HG03095 (cell line): ENCODE data around the gene ZNF516.
"Not testable (repeated sequence)": the region's sequence is repeated elsewhere in the genome, so short reads cannot be mapped to it uniquely, and the experiment has no call there.

Experiments
- ATAC-seq: cut with Tn5 transposase; IDR thresholded peaks from one replicate; pipeline ENCODE4 v1.9.1; 2021; ENCODE audit warnings: moderate library complexity; ENCODE audit not compliant: unreplicated experiment

ZNF516 gene

DNA sequence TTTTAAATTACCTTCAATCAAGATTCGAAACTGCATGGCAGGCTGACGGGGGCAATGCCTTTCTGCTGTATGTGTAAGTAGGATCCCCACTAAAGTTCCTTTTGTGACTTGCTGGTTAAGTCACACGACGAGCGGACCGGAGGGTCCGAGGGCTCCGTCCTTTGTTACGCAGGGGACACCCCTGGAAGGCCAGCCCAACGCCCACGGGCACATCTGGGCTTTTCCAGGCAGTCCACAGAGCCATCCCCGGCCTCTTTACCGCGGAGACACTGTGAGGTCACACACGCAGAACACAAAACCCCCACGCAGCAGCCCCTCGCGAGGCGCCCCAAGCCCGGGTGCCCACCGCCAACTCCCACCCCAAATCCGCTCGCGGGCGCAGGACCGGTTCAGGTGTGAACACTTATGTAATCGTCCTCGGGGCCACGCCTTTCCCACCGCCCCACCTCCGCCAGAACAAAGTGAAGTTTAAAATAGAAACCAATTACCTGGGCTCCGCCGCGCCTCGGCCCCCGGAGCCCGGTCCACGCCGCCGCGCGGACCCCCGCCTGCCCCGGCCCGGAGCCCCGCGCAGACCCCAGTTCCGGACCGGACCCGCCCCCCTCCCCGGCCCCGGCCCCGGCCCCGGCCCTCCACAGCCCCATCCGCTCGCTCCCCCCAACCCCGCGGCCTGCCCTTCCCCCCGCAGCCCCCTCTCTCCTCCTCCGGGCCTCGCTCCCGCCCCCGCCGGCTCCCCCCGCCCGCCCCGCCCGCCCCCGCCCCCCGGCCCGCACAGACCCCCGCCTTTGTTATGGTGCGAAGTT is 4.2 kb downstream of the ZNF516 start:
- ATAC-seq, result no peak

DNA sequence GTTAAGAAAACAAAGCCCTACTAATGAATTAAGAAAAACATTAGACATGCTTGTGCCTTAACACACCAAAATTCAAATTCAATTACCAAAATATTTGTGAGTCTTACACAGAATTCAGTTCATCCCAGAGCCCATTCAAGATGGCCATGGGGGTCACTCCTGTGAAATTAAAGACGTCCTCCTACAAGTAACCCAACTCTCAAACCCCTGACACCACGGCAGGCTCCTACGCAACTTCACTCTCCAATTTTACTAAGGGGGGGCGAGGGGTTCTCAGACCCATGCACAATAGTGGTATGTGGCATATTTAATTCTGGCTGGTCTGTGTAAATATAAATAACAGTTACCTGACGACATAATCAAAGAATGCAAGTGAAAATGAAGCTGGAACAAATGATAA is 5.0 kb downstream of the ZNF516 start:
- ATAC-seq, result no peak

DNA sequence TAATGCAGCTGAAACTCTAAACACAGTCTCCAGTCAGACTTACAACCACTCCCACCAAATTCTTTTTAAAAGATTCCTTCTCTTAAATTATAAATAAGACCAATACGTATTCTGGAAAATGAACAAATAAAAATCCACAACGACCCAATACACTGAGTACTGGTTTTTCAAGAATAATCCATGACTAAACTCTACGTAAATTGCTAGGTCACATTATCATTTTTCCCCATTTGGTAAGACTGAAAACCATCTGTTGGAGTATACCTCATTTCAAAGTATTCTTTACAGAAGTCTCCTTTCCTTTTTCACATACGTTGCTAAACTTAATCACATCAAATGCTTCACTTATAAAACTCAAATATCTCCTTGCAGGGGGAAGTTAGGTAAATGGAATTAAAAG is 6.0 kb downstream of the ZNF516 start:
- ATAC-seq, result no peak

DNA sequence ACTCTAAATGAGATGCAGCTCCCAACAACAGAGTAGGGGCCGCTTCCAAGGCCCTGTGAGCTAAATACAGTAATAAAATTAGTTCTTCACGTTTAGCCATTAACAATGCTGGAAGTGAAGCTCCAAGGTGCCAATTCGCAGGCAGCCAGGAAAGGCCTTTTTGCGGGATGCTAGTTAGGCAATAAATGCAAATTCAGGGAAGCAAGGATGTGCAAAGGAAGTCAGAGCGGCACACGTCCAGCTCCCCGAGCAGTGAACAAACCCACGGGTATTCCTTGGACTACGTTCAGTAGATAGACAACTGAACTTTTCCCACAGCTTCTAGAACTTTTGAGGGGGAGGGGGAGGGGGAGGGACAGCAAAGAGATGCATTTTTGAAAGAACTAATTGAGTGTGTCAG is 6.9 kb downstream of the ZNF516 start:
- ATAC-seq, result no peak

- ATAC-seq, result no peak
Measured at GRCh38 chr18:76487782-76488181, 7.3 kb downstream of the ZNF516 start.

DNA sequence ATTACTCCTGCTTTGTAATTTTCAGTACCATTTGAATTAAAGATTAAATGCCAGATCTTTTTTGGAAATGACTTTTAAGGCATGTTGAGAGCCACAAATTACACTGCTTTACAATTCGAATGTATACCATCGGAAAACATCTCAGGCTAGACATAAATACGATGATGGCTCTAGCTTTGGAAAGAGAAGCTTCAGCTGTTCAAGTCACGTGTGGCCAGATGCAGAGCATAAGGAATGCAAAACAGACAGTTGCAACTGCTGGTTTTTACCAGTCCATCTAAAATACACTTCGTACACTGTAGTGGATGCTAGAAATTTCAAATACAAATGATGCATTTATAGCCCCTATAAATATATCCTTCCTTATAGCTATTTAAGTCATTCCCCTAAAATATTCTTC is 8.0 kb downstream of the ZNF516 start:
- no peak for ATAC-seq

GRCh38 chr18:76486574-76486973 is 8.5 kb downstream of the ZNF516 start:
- no peak for ATAC-seq

DNA sequence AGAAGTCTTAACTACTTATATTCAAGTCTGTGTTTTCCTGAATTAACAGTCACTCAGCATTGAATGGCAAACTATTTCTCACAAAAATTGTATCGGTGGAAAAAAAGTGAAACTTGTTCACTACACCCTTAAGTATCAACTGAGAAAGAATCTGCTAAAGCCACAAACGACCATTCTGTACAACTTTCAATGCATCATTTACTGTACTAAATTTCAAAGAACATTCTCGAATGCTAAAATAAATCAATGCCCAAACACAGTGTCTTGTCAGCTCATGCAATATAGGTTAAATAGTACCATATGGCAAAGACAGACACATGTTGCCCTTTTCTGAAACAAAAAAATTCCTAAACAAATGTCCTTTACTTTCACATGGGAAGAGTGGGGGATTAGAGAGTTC is 9.0 kb downstream of the ZNF516 start:
- no peak for ATAC-seq

- ATAC-seq, result no peak
Measured at GRCh38 chr18:76484749-76485387, 10.2 kb downstream of the ZNF516 start.

GRCh38 chr18:76483780-76484179 is 11.3 kb downstream of the ZNF516 start:
- ATAC-seq, result no peak

DNA sequence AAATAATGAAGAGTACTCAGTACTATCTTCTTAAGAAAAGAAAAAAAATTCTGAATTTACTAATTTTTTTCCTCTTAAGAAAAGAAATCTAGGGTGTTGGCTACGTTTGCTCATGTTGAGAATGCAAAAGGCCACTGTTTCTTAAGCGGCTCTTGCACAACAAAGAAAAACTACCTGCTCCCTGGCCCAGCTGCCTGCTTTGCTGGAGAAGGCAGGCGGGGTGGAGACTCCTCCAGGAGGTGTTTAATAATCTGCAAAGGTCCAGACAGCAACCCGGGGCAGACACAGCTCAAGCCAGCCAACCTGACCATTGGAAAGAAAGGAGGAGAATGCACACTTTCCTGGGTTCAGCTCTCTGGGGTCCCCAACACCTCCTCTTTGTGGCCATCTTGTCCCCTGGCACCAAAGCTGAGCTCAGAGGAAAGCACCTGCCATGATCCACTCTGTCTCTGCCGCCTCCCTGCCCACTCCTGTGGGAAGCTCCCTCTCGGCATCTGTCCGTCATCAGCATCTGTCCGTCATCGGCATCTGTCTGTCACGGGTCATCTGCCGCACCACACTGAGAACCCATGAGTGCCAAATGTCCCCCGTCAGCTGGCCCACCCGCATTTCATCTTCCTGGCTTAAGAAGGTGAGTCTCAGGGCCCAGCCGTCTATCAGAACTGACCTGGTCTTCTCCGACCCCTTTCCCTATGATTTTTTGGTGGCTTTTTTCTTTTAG is 11.9 kb downstream of the ZNF516 start:
- ATAC-seq, result no peak

GRCh38 chr18:76482267-76482666 is 12.8 kb downstream of the ZNF516 start:
- ATAC-seq, result no peak

DNA sequence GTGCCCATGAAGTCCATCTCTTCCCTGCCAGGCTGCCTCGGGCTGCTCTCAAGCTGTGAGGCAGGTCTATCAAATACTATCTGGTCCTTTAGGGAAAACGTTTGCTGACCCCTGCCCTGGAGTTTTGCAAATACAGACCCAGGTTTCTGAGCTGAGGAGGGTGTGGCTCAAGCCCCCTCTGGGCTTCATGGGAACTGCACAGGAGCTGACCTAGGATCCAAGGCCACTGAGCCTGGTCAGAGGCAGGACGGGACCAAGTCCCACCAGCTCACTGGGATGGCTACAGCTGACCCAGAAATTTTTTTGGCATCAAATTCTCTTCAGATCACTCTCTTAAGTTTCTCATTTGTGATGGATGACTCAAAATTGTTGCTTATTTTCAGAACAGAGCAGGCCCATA is 14.1 kb downstream of the ZNF516 start:
- no peak for ATAC-seq

GRCh38 chr18:76479351-76480238 is 15.4 kb downstream of the ZNF516 start:
- no peak for ATAC-seq

GRCh38 chr18:76476665-76477561 is 18.1 kb downstream of the ZNF516 start:
- no peak for ATAC-seq

- ATAC-seq, result no peak
Measured at GRCh38 chr18:76475450-76476194, 19.4 kb downstream of the ZNF516 start.

DNA sequence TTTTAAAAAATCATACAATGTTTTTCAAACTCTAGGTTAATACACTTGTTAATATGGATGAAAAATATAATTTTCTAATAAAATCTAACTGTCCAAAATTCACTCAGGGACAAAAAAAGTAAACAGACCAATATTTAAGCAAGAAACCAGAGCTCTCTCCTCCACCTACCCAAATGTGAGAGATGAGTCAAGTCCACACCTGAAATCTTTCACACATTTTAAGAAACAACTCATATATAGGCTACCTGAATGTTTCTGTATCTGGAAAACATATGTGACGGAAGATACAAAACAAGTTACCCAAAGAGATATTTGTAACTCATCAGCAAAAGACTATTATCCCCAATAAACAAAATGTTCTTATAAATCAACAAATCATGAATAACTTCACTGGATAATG is 20.2 kb downstream of the ZNF516 start:
- ATAC-seq, result no peak

DNA sequence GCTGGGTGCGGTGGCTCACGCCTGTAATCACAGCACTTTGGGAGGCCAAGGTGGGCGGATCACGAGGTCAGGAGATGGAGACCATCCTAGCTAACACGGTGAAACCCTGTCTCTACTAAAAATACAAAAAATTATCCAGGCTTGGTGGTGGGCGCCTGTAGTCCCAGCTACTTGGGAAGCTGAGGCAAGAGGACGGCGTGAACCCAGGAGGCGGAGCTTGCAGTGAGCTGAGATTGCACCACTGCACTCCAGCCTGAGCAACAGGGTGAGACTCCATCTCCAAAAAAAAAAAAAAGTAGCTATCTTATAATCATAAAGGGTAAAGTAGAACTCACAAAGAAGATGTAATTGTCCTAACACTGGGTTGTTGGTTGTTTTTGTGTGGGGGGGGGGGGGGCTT is 21.5 kb downstream of the ZNF516 start:
- not testable (repeated sequence) for ATAC-seq

GRCh38 chr18:76472829-76473228 is 22.2 kb downstream of the ZNF516 start:
- no peak for ATAC-seq
